Kidney (tissue), 14 donors: ENCODE measurements around the gene SLC12A3. TPM values are rescaled to one million over a fixed set of nuclear protein-coding genes. Genes with fewer than 3 reads are reported as not detected.

ENCODE experiments used
- DNase-seq, 5 donors: peaks; one replicate each; pipeline ENCODE4 v3.0.0-alpha.2; 2013 to 2020
- FAIRE-seq: peaks from 2 replicates; lab custom pipeline; 2012; peaks lifted over from hg19 to GRCh38; lab: Jason Lieb, UNC
- H3K27ac ChIP-seq, 2 donors: one replicate each; pipeline ENCODE4 v1.7.0; 2013; ENCODE audit warnings: low read depth in 2 of 2, low read length in 2 of 2, inconsistent platforms in 1 of 2
- H3K27me3 ChIP-seq: one replicate; pipeline ENCODE4 v1.7.1; 2013; ENCODE audit warnings: low read length, inconsistent platforms; ENCODE audit not compliant: control insufficient read depth, insufficient read depth
- H3K36me3 ChIP-seq, 3 donors: one replicate each; pipeline versions ENCODE4 v1.7.0 to v1.7.1; 2013; ENCODE audit warnings: low read length in 3 of 3, control low read depth in 1 of 3, inconsistent platforms in 1 of 3; ENCODE audit not compliant: insufficient read depth in 3 of 3, control insufficient read depth in 2 of 3
- H3K4me1 ChIP-seq, 3 donors: one replicate each; pipeline versions ENCODE4 v1.7.0 to v1.7.1; 2013; ENCODE audit warnings: low read length in 3 of 3, inconsistent platforms in 1 of 3, low read depth in 1 of 3; ENCODE audit not compliant: control insufficient read depth in 2 of 3, insufficient read depth in 2 of 3
- H3K4me3 ChIP-seq, 3 donors: one replicate each; pipeline versions ENCODE4 v1.7.0 to v1.8.1; 2013; ENCODE audit warnings: low read length in 3 of 3, control low read depth in 1 of 3, inconsistent platforms in 1 of 3
- H3K9ac ChIP-seq, 3 donors: one replicate each; pipeline versions ENCODE4 v1.7.0 to v1.7.1; 2013; ENCODE audit warnings: low read length in 3 of 3, control low read depth in 1 of 3, inconsistent platforms in 1 of 3
- H3K9me3 ChIP-seq, 3 donors: one replicate each; pipeline versions ENCODE4 v1.7.0 to v1.7.1; 2013; ENCODE audit warnings: low read length in 3 of 3, control low read depth in 1 of 3, inconsistent platforms in 1 of 3; ENCODE audit not compliant: control insufficient read depth in 2 of 3, insufficient read depth in 1 of 3
- intact Hi-C: fragments of 100-400 bp; cut with DNase I; formaldehyde crosslinking; loops from one replicate; pipeline ENCODE4 v1.11.1; 2022
- polyA plus RNA-seq: library from polyadenylated mRNA; stranded (reverse); fragments of 350-450 nt; fragmentation: Illumina TruSeq; extraction: RNeasy Lipid Tissue Mini Kit (QIAGEN cat#74804); gene quantifications from one replicate; pipeline ENCODE4 v1.2.3, GENCODE V29; 2014; ENCODE audit warnings: low read depth, low replicate concordance; ENCODE audit not compliant: insufficient read depth
- total RNA-seq: library from RNA; stranded (reverse); fragmentation: NEBNext Ultra II Directional; extraction: Animal tissue kit (Norgen Biotek cat#: 25700); gene quantifications from one replicate; pipeline ENCODE4 v1.2.1, GENCODE V29; 2021
- TF ChIP-seq, protein P1 (sequence below): IDR thresholded peaks from 3 replicates; pipeline ENCODE4 v1.5.1; 2012; ENCODE audit warnings: mild to moderate bottlenecking, moderate library complexity, borderline replicate concordance; ENCODE audit not compliant: insufficient read depth; ENCODE audit errors: extremely low read depth
- donor health status: control.
- donor health status: control.
- donor health status: control.
- donor health status: control.
- donor health status: control.
- donor health status: DM: yes; HTN: yes; CAD: no.
- donor health status: Normal renal cell carcinoma (clear cell type).

Gene SLC12A3
- total and polyA plus RNA-seq, 2 donors from 2014 or later: 5.4 to 277 TPM

DNA sequence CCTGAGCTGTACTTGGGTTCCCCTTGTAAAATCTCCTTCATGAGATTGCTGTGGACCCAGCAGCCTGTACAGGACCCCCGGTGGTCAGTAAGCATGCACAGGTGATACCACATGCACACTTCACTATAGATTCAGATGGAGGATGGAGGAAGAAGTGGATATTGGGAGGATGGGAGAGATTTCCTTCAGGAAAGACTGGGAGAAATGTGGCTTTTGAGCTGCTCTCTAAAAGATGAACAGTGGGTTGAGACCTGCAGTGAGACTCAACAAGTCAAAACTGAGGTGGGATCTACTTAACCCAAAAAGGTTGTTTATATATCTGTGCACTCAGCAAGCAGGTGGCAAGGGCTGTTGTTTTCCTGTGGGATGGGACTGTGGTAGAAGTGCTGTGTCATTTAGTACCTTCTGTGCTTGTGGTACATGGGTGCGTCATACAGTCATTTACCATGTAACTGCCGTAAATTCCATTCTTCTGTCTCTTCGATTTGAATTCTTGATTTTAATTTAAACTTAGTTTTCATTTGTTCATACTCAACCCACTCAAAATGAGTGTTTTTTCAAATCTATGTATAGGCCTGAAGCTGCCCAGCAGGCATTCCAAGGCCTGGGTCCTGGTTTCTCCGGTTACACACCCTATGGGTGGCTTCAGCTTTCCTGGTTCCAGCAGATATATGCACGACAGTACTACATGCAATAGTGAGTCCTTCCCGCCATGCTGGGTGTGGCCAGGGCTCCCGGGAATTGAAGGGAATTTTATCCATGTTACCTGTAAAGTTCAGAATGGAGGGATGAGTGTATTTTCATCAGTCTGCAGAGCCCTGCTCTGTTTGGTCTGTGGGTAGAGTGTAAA lies 73.9 kb downstream of the SLC12A3 start:
- FAIRE-seq (no peak), DNase-seq (no peak)
- Histone ChIP-seq H3K4me1 (peaks cover 3 to 16% (median 13%) of the 10 kb centered on the region in 3 donors), H3K9ac (no peak overlapping the region), H3K27ac (no peak overlapping the region), H3K27me3 (no peaks in the 10 kb centered on the region), H3K4me3 (no peak overlapping the region), H3K36me3 (peaks cover 18 to 86% (median 70%) of the 10 kb centered on the region in 3 donors), H3K9me3 (no peaks in the 10 kb centered on the region)
- intact Hi-C loops: no loop called here
- TF ChIP-seq, protein P1, sequence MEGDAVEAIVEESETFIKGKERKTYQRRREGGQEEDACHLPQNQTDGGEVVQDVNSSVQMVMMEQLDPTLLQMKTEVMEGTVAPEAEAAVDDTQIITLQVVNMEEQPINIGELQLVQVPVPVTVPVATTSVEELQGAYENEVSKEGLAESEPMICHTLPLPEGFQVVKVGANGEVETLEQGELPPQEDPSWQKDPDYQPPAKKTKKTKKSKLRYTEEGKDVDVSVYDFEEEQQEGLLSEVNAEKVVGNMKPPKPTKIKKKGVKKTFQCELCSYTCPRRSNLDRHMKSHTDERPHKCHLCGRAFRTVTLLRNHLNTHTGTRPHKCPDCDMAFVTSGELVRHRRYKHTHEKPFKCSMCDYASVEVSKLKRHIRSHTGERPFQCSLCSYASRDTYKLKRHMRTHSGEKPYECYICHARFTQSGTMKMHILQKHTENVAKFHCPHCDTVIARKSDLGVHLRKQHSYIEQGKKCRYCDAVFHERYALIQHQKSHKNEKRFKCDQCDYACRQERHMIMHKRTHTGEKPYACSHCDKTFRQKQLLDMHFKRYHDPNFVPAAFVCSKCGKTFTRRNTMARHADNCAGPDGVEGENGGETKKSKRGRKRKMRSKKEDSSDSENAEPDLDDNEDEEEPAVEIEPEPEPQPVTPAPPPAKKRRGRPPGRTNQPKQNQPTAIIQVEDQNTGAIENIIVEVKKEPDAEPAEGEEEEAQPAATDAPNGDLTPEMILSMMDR: no peak

DNA sequence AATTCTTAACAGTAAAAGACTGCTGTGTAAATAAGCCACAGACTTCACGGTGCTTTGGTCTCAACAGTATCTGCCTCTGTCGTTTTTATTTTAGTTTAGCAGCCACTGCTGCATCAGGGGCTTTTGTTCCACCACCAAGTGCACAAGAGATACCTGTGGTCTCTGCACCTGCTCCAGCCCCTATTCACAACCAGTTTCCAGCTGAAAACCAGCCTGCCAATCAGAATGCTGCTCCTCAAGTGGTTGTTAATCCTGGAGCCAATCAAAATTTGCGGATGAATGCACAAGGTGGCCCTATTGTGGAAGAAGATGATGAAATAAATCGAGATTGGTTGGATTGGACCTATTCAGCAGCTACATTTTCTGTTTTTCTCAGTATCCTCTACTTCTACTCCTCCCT lies 74.8 kb downstream of the SLC12A3 start:
- FAIRE-seq (no peak), DNase-seq (no peak)
- intact Hi-C loops: no loop called here
- Histone ChIP-seq H3K27me3 (no peaks in the 10 kb centered on the region), H3K4me1 (peaks cover 0 to 16% (median 13%) of the 10 kb centered on the region in 3 donors), H3K36me3 (peaks cover 19 to 95% (median 74%) of the 10 kb centered on the region in 3 donors), H3K9ac (no peak overlapping the region), H3K9me3 (no peaks in the 10 kb centered on the region), H3K27ac (no peak overlapping the region), H3K4me3 (no peak overlapping the region)
- TF ChIP-seq, protein P1: no peak

DNA sequence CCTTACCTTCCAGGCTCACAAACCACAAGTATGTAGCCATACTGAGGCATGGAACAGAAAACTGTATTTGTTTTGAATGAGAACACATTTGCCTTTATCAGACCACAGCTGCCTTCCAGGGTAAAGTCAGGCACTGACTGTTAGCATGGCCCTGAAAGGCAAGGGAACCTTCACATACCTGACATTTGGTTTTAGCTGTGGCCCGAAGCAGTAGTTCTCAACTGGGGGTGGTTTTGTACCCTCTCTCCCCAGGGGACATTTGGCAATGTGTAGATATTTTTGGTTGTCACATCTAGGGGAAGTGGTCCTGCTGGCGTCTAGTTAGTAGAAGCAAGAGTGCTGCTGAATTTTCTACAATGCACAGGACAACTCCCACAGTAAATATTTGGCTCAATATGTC lies 76.1 kb downstream of the SLC12A3 start:
- TF ChIP-seq, protein P1: no peak
- peaks cover 20 to 92% (median 70%) of the 10 kb centered on the region in 3 donors for H3K36me3 ChIP-seq
- H3K27me3 ChIP-seq: no peaks in the 10 kb centered on the region
- peaks cover 0 to 11% (median 6%) of the 10 kb centered on the region in 3 donors for H3K4me1 ChIP-seq
- H3K9me3 ChIP-seq: no peaks in the 10 kb centered on the region
- no peak overlapping the region for H3K9ac ChIP-seq
- H3K27ac ChIP-seq: no peak overlapping the region
- no peak overlapping the region for H3K4me3 ChIP-seq
- FAIRE-seq: no peak
- no peak for DNase-seq
- intact Hi-C loops: no loop called here
